Right lung (tissue), 10 donors: ENCODE measurements around the gene PRMT5. TPM values are rescaled to one million over a fixed set of nuclear protein-coding genes. Genes with fewer than 3 reads are reported as not detected.
"Not testable (repeated sequence)": the region's sequence is repeated elsewhere in the genome, so short reads cannot be mapped to it uniquely, and the experiment has no call there.

ENCODE experiments used
- DNase-seq, 2 donors: peaks; one replicate each; pipeline ENCODE4 v3.0.0-alpha.2; 2013
- long read RNA-seq, 8 donors: transcript quantifications; one replicate each; lab custom pipeline, GENCODE V29; 2026
- polyA plus RNA-seq, 5 donors: library from polyadenylated mRNA; unstranded; fragments of 120-200 nt; gene quantifications; one replicate each; pipeline versions ENCODE4 v1.2.1 to v1.2.3, GENCODE V29; 2013; ENCODE audit warnings: inconsistent platforms in 1 of 5, low replicate concordance in 1 of 5; ENCODE audit not compliant: insufficient read length in 5 of 5, insufficient read depth in 1 of 5

Gene PRMT5
- 100 to 1,000 TPM; 115 to 129 (median 123) TPM for polyA plus RNA-seq
- long read RNA-seq, donor 1, transcript PRMT5-202 (17 exons, 2,531 nt): major isoform, 19 of 19 reads
- long read RNA-seq, donor 1, partial matches to known transcripts: 0 of 19 reads
- long read RNA-seq, donor 1, other reads (novel, unspliced or antisense): 0 of 19 reads
- long read RNA-seq, donor 2, transcript PRMT5-202 (17 exons, 2,531 nt): major isoform, 6 of 17 reads
- long read RNA-seq, donor 2, partial matches to known transcripts: 8 of 17 reads
- long read RNA-seq, donor 2, other reads (novel, unspliced or antisense): 0 of 17 reads
- long read RNA-seq, donor 3, transcript PRMT5-202 (17 exons, 2,531 nt): major isoform, 7 of 10 reads
- long read RNA-seq, donor 3, partial matches to known transcripts: 0 of 10 reads
- long read RNA-seq, donor 3, other reads (novel, unspliced or antisense): 0 of 10 reads
- long read RNA-seq, donor 4, partial matches to known transcripts: 0 of 5 reads
- long read RNA-seq, donor 4, other reads (novel, unspliced or antisense): 0 of 5 reads
- long read RNA-seq, donor 5, transcript PRMT5-202 (17 exons, 2,531 nt): major isoform, 12 of 15 reads
- long read RNA-seq, donor 5, partial matches to known transcripts: 0 of 15 reads
- long read RNA-seq, donor 5, other reads (novel, unspliced or antisense): 0 of 15 reads
- long read RNA-seq, donor 6, transcript PRMT5-202 (17 exons, 2,531 nt): major isoform, 17 of 41 reads
- long read RNA-seq, donor 6, partial matches to known transcripts: 21 of 41 reads
- long read RNA-seq, donor 6, other reads (novel, unspliced or antisense): 0 of 41 reads
- long read RNA-seq, donor 7, transcript PRMT5-202 (17 exons, 2,531 nt): major isoform, 10 of 43 reads
- long read RNA-seq, donor 7, partial matches to known transcripts: 33 of 43 reads
- long read RNA-seq, donor 7, other reads (novel, unspliced or antisense): 0 of 43 reads
- long read RNA-seq, donor 8, partial matches to known transcripts: 0 of 3 reads
- long read RNA-seq, donor 8, other reads (novel, unspliced or antisense): 0 of 3 reads

DNA sequence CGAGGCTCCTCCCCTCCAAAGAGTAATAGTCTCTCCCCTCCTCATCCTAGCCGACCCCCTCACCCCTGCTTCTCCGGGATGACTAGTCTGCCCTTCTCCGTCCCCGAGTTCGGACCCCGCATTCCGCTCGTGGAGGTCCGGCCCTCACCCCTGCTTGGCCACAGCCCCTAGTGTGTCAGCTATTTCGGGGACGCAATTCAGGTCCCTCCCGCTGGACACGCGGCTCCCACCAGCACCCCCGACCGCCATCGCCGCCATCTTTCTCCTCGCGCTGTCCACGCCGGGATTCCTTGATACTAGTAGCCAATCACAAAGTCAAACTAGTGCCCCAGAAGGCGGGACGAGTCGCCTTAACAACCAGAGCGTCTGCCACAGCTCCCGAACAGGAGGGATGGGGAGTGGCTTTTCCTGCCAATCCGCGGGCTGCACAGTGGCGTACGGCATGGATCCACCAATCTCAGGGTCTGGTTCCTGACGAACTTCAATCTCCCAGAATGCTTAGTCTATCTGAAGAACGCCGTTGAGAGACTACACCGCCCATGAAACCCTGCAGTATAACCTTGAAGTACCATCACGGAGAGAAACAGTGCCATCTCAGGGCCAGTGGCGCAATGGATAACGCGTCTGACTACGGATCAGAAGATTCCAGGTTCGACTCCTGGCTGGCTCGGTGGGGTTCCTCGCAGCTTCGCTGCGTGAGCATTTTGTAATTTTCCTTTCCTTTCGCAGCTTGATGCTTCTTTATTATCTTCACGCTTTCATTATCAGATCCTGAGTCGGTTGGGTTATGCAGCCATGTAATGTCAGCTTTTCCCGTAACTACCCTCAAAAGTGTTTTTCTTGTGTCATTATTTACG is at the start of gene PRMT5:
Gene PRMT5, minus strand, starts transcription at position 273 of the 857 bp plus-strand sequence. Its CDS starts 15 bp downstream, at position 258.
- peak; percentile 98 to 100 for DNase-seq

- DNase-seq: no peak
These were observed 49.3 kb upstream of the PRMT5 start for GRCh38 chr14:22978487-22978837.

- DNase-seq: peak in 1 of 2 donors; percentile 42
These were observed 48.7 kb upstream of the PRMT5 start for GRCh38 chr14:22977684-22978486.

GRCh38 chr14:22977434-22977683 is 48.2 kb upstream of the PRMT5 start:
- no peak for DNase-seq

DNA sequence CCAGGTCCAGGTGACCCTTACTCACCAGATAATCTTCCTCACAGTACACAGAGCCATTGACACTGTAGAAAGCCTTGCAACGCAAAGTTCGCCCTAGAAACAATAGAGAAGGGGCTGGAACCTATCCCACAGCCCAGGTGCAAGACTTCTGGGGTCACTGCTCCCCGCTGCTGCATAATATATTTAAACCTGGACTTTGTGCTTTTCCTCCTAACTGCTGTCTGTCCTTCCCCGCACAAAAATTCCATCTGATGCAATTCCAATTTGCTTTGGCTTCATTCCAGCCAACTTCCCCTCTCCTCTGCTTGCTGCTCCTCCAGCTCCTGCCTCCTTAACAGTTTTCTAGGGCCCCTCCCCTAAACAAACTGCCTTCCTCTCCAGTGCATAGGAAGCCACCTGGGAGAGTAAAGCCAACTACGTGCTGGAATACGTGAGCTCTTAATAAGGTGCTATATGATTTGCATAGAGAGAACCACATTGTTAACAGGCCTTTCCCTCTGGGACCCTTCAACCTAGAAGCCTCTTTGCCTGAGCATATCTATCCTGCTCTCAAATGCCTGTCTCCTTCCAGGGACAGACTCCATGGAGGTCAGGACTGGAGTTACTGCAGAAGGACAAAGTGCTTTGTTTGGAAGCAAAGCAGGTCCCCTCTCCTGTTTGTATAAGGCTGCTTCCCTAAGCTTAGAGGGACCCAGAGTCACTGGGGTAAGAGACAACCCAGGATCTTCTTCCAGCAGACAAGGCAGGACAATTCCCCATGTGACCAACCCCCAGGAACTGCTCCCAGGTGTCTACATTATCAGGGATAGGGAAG is 47.7 kb upstream of the PRMT5 start:
- DNase-seq: peak in 1 of 2 donors; percentile 55

DNA sequence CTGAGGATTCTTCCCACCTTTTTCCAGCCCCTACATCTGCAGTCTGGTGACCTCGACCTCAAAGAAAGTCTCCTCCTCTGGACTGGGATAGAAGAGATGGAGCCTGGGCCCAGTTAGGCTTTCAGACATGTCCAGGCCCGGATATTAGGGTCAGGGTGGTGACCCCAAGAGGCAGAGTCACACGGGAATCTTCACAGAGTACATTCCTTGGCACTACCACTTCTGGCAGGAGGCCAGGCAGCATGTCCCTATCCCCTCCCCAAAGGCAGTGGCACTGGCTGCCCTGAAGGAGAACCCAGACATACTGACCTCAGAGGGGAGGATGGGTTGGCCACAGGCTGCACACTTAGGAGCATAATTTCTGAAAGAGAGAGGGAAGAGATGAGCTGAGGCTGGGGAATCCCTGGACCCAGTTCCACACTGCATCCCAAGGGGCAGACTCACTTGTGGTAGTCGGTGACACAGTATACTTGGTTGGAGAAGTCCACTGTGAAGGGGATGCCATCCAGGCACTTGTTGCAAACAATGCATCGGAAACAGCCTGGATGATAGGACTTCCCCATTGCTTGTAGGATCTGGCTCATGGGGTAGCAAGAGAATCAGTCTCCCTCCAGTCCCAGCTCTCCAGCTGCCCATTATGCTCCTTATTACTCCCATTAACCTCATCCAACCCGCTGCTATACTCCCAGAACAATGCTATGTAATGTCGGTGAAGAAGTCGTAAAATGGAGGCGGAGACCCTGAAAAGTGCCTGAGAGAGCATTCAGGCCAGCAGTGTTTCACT is 45.5 kb upstream of the PRMT5 start:
- DNase-seq: no peak

GRCh38 chr14:22973217-22974032 is 44.2 kb upstream of the PRMT5 start:
- DNase-seq: peak in 1 of 2 donors; percentile 57

DNA sequence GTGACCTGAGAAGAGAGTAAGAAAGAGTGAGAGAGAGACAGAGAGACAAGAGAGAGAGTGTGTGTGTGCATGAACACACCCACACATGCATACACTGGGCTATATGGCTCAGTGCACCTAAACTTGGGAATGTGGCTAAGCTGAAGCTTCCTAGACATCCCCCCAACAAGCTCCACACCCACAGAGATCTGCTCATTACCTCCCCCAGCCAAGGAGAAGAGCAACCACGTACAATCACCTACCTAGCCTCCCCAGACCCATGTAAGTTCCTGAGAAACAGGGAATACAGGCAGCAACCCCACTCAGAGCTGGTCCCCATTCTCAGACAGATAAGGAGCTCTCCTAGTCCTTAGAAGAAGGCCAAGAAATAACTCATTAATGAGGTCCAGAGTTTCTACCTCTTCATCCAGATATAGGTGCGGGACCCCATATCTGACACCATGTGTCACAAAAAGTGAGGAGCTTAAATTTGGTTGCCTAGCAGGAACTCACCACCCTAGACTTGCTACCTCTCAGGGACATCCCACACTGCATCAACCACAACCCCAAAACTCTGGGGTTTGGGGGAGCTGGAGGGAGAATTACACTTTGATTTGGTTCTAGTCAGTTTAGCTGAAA is 43.2 kb upstream of the PRMT5 start:
- no peak for DNase-seq

DNA sequence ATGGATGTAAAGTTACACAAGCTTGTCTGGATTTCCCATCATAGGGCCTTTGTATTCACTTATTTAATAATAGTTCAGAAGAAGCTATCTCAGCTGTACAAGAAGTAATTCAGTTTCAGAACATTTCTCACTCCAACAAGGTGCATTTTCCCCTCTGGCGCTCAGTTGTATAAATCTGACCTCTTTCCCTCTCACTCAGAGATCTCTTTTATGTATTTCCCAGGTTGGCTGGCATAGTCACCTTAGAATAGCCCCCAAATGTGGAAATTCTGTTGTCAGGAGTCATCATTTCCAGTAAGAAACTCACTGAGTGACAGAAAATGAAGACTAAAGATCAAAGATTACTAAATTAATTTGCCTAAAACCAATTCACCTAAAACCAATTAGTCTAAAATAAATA is 42.0 kb upstream of the PRMT5 start:
- DNase-seq: no peak

DNA sequence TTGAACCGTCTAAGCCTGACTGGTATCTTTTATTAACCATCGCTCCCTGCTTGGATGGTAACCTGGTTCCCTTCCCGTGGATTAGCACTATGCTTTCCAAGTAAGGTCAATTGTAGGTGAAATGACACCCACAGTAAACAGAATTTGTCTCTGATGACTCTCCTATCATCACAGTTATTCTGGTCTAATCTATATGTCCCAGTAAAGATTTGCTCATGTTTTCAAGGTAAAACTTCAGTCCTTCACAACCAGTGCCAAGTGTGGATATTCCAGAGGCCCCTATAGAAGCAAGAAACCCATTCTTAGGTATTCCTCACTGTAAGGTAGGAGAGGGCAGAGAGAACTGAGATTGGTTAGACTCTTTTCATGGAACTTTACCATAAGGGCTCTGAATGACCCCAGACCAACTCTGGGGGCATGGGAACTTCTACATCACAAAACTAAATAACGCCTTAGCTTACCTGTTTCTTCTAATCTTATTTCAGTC is 37.6 kb upstream of the PRMT5 start:
- DNase-seq: no peak

- DNase-seq: not testable (repeated sequence)
These were observed 37.0 kb upstream of the PRMT5 start for GRCh38 chr14:22965916-22966782.

GRCh38 chr14:22962061-22962676 is 33.0 kb upstream of the PRMT5 start:
- no peak for DNase-seq

DNA sequence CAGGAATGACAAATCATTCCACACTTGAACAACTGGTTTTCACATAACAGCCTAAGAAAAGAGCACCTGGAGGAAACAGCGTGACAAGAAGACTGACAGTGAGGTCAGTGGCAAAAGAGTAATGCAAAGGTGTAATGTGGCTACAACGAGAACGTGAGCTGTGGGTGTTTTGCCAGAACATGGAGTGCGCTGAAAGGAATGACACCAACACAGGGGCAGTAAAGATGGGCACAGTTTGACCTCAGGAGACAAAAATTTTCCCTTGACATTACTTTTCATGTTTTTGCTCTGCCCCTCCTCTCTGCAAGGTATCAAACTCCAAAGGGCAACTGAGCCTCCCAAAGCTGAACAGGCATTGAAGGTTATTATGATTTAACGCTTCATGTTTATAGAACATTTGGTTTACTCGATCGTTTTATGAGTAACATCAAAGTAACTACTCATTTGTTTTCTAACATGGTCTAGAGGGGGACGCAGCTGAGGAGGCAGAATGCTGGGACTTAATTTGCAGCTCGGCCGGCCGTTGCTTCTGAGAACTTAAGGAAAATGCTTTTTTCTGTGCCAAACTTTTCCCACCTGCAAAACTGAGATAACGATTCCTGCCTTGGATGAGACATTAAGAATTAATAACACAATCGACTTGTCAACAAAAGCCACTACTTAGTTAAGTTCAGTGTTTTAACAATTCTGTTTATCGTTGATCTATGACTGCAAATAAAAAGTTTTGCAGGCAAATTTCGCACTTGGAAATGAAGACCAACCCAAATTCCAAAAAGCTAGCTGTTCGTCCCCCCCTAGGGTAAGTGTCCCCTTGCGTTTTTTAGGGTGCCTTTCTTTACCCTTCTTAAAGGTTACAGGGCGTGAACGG is 26.8 kb upstream of the PRMT5 start:
- DNase-seq: no peak

- DNase-seq: no peak
These were observed 23.2 kb upstream of the PRMT5 start for GRCh38 chr14:22952418-22952817.

DNA sequence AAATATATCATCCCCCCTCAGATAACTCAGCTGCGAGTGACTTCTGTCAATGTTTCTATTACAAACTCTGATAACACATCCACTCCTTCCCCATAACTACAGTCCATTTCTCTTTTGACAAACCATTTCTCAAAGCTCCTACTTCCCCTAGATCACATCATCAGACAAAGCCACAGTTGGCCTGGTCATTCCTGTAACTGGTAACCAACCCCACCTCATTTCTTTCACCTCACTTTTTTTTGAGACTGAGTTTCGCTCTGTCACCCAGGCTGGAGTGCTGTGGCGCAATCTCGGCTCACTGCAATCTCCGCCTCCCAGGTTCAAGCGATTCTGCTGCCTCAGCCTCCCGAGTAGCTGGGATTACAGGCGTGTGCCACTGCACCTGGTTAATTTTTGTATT is 22.6 kb upstream of the PRMT5 start:
- DNase-seq: not testable (repeated sequence)
